Stimulated activated CD4-positive, alpha-beta T cell treated with anti-CD3 and anti-CD28 coated beads, Interleukin-2, amount 100 ng/mL, for 24 hours (primary cell): ENCODE data around the gene NPC2.

Source experiments
- DNase-seq, 2 donors: peaks; one replicate each; pipeline ENCODE4 v3.0.0-alpha.2; 2020

Gene NPC2

GRCh38 chr14:74501691-74502090 lies 8.6 kb upstream of the NPC2 start:
- no peak for DNase-seq

DNA sequence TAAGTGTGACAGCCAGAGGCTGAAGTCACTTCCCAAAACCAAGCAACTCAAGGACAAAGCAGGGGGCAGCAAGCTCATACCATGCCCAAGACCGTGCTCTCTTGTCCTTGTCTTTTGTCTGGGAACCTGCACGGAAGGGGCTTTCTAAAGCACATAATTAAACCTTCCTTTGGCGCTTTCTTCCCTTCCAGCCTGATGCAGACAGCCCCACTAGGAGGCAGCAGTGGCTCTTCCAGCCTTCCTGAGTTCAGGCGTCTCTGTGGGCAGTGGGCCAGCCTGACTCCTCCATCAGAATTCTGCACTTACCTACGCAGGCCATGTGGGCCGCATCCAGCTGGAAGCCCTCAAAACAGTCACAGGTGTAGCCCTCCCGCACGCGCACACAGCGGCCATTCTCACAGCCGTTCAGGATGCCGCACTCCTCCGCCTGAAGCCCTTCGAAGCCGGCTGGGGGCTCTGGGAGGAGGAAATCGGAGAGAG lies 8.1 kb upstream of the NPC2 start:
- no peak for DNase-seq

DNA sequence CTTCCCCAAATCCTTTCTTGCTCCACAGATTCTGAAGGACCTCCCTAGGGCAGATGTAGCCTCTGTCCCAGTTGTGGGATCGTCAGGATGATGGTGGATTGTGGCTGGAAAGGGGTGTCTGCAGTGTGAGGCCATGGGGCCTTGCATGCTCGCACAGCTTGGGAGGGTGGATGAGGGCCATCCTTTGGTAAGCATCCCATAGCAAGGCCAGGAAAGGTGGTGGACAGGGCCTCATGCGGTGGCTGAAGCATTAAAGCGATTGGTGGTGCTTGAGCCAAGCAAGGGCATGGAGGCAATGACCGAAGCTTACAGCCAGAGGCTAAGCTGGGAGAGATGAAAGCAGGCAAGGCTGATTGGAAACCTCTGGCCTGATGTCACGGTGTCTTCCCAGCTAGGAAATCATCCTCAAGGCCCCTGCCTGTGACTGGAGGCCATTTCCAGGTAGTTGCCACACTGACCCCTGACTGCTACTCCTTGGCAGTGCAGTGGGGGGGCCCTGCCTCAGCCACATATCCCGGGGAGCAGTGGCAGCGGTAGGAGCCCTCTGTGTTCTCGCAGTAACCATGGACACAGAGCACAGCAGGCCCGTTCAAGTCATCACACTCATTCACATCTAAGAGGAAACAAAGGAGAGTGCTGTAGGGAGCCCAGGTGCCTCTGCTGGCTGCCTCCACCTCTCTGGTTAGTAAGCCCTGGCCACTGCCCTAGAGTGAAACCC lies 7.5 kb upstream of the NPC2 start:
- no peak for DNase-seq

- DNase-seq = no peak
Measured at GRCh38 chr14:74495356-74495755, 2.3 kb upstream of the NPC2 start.

- DNase-seq = peak; percentile 100
Measured at GRCh38 chr14:74493343-74494261, 497 bp upstream of the NPC2 start, which contains the start of gene ISCA2. Gene ISCA2 (plus strand): TSS chr14:74493765. CDS start chr14:74493775, 10 bp downstream.

DNA sequence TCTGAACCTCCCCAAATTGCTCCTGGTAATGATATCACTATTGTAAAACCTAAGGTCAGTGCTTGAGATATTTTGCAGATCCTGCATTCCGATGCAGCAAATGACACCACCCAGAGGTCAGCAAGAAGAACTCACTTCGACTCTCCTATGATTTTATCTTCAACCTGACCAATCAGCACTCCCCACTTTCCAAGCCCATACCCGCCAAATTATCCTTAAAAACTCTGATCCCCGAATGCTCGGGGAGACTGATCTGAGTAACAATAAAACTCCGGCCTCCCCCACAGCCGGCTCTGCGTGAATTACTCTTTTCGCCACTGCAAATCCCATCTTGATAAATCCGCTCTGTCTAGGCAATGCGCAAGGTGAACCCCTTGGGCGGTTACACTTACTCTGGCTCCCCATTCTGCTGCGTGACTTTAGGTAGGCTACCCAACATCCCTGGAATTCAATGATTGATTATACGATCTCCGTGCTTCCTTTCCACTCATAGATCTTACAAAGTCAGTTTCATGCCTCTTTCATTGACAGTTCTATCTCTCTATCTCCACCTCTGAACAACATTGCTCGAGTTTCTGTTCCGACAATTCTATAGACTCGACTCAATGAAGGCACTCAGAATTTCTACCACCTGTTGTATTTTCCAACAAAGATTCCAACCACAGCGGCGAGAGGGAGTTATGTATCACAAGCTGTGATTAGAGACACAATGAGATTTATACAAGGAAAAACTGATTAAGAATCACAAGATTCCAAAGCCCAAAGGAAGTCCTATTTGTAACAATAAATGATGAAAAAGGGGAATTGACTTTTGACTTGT lies 939 bp downstream of the NPC2 start:
- DNase-seq = no peak

DNA sequence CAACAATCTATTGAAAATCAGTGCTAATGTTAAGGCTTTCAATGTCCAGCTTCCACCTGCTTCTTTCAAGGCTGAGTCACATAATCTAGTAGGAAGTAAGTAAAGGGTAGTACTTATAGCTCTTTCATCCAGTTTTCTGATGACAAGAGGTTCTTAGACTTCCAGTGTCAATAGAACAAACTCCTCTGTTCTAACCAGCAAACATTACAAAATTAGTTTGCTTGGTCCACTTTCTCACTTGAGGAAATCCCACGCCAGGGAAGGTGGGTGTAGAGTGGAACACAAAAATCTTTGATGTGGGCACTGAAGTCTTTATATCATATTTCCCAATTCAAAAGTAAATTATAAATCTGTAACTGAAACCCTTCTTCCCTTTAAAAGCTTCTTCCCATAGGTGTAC lies 2.6 kb downstream of the NPC2 start:
- DNase-seq = no peak

DNA sequence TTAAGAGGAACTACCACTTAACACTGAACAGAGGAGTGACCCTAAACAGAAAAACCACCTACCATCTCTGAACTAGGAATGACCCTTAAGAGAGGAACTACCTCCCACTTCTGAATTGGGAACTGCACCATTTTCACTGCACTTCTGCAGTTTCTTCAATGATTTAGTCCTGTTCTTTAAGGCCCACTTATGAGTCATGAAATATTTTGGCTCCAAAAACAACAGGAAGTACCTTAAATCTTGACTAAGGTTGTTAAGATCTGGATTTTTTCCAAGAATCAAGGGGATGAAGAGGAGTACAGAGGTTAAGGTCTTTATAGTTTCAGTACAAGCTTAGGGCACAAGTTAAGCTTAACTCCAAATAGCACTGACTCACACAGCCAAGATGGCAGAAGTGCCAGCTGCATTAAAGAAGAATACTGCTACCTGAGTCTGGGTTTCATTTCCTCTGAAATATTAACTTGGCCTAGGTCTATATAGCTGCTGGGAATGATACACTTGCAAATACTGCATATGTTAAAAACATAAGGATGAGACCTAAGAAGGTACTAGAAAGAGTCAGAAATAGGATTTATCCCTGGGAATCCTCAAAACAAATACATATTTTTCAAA lies 4.2 kb downstream of the NPC2 start:
- DNase-seq = no peak

DNA sequence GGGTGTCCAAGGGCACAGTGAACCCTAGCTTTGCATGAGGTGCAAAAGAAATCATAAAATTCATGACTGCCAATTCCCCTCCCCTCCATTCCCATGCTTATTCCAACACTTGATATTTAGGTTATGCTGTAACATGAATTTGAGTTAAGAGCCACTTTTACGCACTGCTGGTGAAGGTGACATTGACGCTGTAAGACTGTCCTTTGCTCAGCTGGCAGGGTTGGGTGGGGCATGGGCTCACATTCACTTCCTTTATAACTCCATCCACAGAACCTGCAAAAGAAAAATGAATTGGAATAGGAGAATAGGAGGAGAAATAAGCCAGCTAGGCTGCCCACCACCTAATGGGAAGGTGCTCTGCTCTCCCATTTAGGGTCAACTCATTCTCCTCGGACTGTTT lies 6.9 kb downstream of the NPC2 start:
- no peak for DNase-seq

DNA sequence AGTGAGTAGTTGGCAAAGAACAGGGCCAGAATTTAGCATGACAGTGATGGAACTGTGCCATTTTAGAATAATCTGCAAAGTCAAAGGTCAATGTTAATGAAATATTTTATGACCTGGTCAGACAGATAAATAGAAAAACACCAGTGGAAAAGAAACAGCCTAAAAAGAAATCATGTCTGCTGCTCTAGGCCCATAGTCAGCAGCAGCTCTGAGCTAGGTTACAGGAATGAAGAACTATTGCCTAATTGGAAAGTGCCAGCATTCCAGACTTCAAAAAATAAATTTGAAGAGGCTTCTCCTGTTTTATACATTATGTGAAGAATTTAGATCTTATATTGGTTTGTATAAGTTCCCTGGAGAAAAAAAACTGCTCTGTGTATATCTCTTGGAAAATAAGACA lies 9.8 kb downstream of the NPC2 start:
- DNase-seq = no peak

GRCh38 chr14:74482571-74482970 lies 10.5 kb downstream of the NPC2 start:
- no peak for DNase-seq

GRCh38 chr14:74480046-74480445 lies 13.1 kb downstream of the NPC2 start:
- DNase-seq = no peak

DNA sequence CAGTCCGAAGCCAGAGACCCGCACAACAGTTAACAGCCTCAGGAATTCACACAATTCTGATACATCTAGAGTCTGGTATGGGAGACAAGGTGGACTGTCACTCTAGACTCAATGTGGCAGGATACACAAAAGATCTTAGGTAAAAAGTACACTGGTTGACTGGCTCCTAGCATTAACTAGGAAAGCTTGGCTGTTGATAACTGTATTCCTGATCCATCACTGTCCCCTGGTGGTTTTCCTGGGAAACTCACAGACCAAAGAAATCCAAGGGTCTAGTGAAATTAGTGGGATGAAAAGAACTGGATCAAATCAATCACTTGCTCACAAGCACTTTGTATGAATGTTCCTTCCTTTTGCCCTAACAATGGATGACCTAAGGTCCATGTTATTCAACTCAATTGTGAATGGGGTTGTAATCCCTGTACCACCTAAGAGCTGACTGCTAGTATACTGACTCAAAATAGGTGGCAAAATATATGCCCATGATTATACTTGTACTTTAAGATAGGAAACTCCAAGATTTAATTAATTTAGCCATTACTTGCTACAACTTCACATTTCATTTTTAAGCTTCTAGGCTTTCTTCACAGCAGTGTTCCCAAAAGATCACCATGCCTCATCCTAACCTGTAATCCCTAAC lies 14.0 kb downstream of the NPC2 start:
- DNase-seq = no peak

GRCh38 chr14:74476607-74477006 lies 16.5 kb downstream of the NPC2 start:
- no peak for DNase-seq

DNA sequence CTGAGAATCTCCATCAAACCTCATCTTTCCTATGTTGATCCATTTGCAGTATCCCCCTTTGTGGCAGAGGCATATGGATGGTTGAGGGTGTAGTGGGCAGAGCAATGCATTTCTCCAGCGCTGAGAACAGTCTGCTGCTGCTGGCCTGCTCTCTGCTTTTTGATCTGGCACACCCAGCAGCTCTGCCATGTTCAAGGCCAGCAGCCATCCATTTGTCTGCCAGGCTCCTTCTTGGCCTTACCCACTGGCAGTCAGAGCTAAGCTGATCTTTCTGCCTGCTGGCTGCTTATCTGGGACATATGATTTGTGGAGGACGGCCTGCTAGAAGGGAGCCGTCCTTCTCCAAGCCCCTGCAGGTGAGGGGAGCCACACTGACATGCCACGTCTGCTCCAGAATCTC lies 17.0 kb downstream of the NPC2 start:
- no peak for DNase-seq

DNA sequence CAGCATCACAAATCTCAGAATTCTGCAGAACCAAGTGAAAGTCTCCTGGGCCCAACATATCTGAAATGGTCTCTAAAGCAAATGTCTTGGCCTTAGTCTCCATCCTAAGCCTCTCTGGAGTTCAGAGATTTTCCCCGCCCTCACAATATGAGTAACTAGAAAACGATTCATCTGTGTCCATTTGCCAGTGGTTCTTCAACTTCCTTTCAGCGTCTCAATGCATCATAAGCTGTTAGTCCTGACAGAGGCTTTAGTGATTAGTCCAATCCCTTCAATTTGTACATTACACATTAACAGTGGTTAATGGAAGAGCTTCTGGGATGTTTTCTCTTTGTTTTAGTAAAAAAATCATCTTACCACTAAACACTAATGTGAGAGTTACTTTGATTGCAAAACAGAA lies 17.4 kb downstream of the NPC2 start:
- no peak for DNase-seq

DNA sequence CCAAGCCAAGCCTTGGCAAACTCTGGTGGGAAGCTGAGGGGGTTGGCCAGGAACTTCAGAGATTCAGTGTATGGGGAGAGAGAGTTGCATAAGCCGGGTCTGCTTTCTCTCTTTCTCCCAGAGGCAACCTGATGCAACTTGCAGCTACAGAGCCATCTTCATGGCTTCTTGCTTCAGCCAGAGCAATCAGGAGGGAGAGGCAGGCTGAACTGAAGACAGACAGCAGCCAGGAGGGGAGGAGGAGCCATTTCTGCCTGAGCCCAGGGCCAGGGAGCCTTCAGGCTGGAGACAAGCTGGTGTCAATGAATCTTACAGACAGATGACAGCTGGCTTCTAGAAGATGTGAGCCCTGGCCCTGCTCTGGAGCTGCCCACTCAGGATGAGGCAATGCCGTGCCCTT lies 18.7 kb downstream of the NPC2 start:
- no peak for DNase-seq

DNA sequence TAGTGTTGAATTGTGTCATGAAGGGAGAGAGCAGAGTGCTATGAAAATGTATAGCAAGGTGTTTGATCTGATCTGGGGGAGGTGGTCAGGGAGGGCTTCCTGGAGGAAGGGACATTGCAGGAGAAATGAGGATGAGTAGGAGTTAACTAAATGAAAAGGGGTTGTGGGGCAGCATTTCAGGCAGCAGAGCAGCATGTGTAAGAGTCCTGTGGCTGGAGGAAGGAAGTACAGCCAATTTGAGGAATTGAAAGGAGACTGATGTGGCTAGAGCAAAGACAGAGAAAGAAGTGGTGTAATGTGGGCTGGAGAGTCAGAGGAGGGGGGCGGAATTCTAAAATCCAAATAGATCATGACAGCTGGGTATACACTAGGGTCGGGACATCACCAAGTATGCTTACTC lies 20.5 kb downstream of the NPC2 start:
- no peak for DNase-seq

DNA sequence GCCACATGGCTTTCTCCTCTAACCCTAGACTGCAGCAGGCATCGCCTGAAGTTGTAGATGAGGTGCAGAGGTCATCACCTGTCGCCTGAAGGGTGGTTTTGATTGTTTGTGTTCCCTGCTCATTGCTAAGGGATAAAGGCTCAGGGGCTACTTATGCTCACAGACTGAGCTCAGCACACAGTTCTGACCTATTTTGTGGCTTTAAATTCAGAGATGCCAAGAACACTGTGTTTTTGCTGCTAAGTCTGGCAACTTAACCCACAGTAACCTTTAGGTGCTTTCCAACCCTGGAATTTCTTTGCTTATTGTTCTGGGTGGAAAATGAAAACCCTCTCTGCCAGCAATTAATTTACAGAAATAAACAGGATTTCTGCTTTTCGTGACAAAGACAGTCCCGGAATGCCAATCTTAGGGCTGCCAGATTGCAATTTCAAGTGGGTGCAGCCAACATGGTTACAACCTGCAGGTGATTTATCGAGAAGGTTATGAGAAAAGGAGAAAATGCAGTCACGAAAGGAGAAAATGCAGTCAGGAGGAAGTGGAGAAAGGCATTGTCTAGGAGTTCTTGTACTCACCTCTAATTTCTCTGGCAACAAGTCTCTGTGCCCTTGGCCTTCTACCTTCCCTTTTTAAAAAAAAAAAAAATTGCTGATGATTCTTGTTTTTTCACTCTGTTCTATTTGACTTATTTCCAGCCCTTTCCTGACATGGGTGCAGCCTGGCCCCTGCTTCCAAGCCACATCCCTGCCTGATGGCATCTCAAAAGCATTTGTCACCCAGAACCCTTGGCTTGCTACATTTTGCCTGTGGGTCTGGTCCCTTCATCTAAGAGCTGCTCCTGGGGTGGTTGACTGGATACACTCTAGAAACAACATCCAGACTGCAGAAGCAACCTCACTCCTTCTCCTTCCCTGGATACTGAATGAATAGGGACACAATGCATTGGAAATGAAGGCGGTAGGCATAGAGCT lies 23.3 kb downstream of the NPC2 start:
- DNase-seq = no peak

- DNase-seq = no peak
Measured at GRCh38 chr14:74468513-74468912, 24.6 kb downstream of the NPC2 start.

DNA sequence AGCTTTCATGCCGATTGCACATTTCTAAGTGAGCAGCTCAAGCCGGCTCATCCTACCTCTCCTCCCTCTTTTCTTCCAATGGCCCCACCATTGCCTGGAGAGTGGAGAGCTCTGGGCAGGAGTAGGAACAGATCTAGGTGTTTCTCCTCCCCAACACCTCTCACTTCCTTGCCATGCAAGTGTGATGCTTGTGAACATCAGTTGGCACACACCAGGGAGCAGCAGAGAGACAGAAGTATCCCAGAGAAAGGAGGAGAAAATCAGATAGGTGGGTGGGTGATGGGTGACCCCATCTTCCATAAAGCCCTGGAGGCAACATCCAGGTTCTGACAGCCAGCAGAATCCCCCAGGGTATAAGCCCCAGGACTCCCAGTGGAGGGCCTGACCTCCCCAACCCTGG lies 27.8 kb downstream of the NPC2 start:
- no peak for DNase-seq
